ENCODE data around the gene MYO1E. TPM values are rescaled to one million over a fixed set of nuclear protein-coding genes. Genes with fewer than 3 reads are reported as not detected.

The MYO1E gene
- total and polyA plus RNA-seq, 2 of the 8 experiments (the other 6 are each of a cell fraction or from before 2014, with no cell fraction given): 19.6 to 142 TPM

DNA sequence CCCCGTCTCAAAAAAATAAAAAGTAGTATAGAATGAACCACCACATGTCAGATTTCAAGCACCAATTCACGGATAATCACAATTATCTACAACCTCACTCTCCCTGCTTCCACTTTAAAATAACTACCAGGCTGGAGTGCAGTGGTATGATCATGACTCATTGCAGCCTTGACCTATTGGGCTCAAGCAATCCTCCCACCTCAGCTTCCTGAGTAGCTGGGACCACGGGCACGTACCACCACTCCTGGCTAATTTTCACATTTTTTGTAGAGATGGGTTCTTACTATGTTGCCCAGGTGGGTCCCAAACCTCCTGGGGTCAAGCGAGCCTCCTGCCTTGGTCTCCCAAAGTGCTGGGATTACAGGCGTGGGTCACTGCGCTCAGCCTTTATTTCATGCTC is 204.1 kb downstream of the MYO1E start:
- Histone ChIP-seq H3K79me2 (ENCODE audit: control insufficient read depth in 1 of 2, insufficient read depth in 2 of 2, low read length in 2 of 2) (no peaks in the 10 kb centered on the region), H2BK120ac (replicated peaks; ENCODE audit: low read depth, low read length) (no peak overlapping the region), H3K79me1 (ENCODE audit: low read depth, low read length) (no peaks in the 10 kb centered on the region), H3K4me2 (ENCODE audit: insufficient read depth in 1 of 2, low read depth in 2 of 2, low read length in 2 of 2) (no peak overlapping the region), H3K18ac (ENCODE audit: extremely low read depth, low read length) (no peak overlapping the region), H3K27ac (ENCODE audit: low read depth, low read length) (no peak overlapping the region), H4K20me1 (replicated peaks in 1 of 2; ENCODE audit: control insufficient read depth in 1 of 2, insufficient read depth in 2 of 2, low read length in 2 of 2) (no peaks in the 10 kb centered on the region), H4K5ac (ENCODE audit: insufficient read length, low read depth, low read length) (no peak overlapping the region), H3K23me2 (ENCODE audit: low read depth, low read length) (no peaks in the 10 kb centered on the region), H3K4ac (replicated peaks; ENCODE audit: insufficient read length, low read depth, low read length) (no peak overlapping the region), H2AK5ac (ENCODE audit: low read depth, low read length) (no peak overlapping the region), H2BK20ac (ENCODE audit: low read length) (no peak overlapping the region), H4K91ac (replicated peaks; ENCODE audit: insufficient read length, low read length) (no peak overlapping the region), H2BK15ac (ENCODE audit: low read length) (no peak overlapping the region), H3K14ac (ENCODE audit: insufficient read length) (no peak overlapping the region), H3K4me3 (ENCODE audit: extremely low read depth in 1 of 4, insufficient read depth in 2 of 4, low read depth in 3 of 4, low read length in 4 of 4) (no peak overlapping the region), H2AFZ (ENCODE audit: low read length) (no peak overlapping the region), H3K9ac (replicated peaks in 1 of 4; ENCODE audit: extremely low read depth in 1 of 4, low read depth in 3 of 4, low read length in 3 of 4) (no peak overlapping the region), H3K9me3 (ENCODE audit: insufficient read depth in 2 of 2, low read depth in 1 of 2, low read length in 1 of 2) (no peaks in the 10 kb centered on the region), H2BK5ac (ENCODE audit: low read depth, low read length) (no peak overlapping the region), H3K36me3 (ENCODE audit: control insufficient read depth in 2 of 4, insufficient read depth in 4 of 4, low read length in 3 of 4) (peaks cover under 1 to 31% (median 5%) of the 10 kb centered on the region in 4 experiments; a peak in 6 of 8 replicates), H3K56ac (replicated peaks; ENCODE audit: insufficient read length, low read depth, low read length) (no peak overlapping the region), H2BK12ac (ENCODE audit: low read depth, low read length) (no peak overlapping the region), H4K8ac (ENCODE audit: extremely low read depth, insufficient read depth, low read length) (no peak overlapping the region), H3K27me3 (replicated peaks in 1 of 4; ENCODE audit: control insufficient read depth in 3 of 4, extremely low read depth in 1 of 4, insufficient read depth in 3 of 4, low read length in 3 of 4) (no peaks in the 10 kb centered on the region), H3K23ac (ENCODE audit: insufficient read length) (no peak overlapping the region), H3K4me1 (replicated peaks in 1 of 4; ENCODE audit: control insufficient read depth in 3 of 4, insufficient read depth in 4 of 4, low read length in 3 of 4) (no peaks in the 10 kb centered on the region)
- FAIRE-seq (no peak), DNase-seq (ENCODE audit: low read depth in 1 of 2, low spot score in 2 of 2) (no peak)
- 87% methylated on average over 7 of the region's 7 CpGs; no CpG with 5 or more reads in 1 of the 2 experiments for WGBS, 2 experiments (ENCODE audit: extremely low coverage in 1 of 2, insufficient coverage in 1 of 2, insufficient read length in 1 of 2, insufficient replicate concordance in 2 of 2, low coverage in 1 of 2, low lambda C conversion rate in 2 of 2, missing lambda C conversion rate in 1 of 2)
- POLR2A ChIA-PET (ENCODE audit: partially characterized antibody): no interaction called here
- CTCF ChIA-PET (ENCODE audit: partially characterized antibody): no interaction called here
- TF ChIP-seq, protein P1, sequence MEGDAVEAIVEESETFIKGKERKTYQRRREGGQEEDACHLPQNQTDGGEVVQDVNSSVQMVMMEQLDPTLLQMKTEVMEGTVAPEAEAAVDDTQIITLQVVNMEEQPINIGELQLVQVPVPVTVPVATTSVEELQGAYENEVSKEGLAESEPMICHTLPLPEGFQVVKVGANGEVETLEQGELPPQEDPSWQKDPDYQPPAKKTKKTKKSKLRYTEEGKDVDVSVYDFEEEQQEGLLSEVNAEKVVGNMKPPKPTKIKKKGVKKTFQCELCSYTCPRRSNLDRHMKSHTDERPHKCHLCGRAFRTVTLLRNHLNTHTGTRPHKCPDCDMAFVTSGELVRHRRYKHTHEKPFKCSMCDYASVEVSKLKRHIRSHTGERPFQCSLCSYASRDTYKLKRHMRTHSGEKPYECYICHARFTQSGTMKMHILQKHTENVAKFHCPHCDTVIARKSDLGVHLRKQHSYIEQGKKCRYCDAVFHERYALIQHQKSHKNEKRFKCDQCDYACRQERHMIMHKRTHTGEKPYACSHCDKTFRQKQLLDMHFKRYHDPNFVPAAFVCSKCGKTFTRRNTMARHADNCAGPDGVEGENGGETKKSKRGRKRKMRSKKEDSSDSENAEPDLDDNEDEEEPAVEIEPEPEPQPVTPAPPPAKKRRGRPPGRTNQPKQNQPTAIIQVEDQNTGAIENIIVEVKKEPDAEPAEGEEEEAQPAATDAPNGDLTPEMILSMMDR (IDR thresholded peaks at IDR 0.05; ENCODE audit: control extremely low read depth in 1 of 3, insufficient read depth in 1 of 3, low read depth in 1 of 3, low read length in 3 of 3): no peak
- TF ChIP-seq POLR2A (IDR thresholded peaks at IDR 0.05; ENCODE audit: control extremely low read depth in 1 of 2, low read depth in 2 of 2, low read length in 2 of 2) (no peak), HDAC6 (IDR thresholded peaks at IDR 0.05; ENCODE audit: low read depth, low read length) (no peak), SUZ12 (IDR thresholded peaks at IDR 0.05; ENCODE audit: low read length) (no peak), RAD21 (IDR thresholded peaks at IDR 0.05 in 1 of 2, conservative IDR thresholded peaks at IDR 0.05 in 1 of 2; ENCODE audit: low read depth in 2 of 2, low read length in 2 of 2) (no peak), CEBPB (IDR thresholded peaks at IDR 0.05; ENCODE audit: low read depth, low read length) (no peak), TAF7 (optimal IDR thresholded peaks at IDR 0.05; ENCODE audit: borderline replicate concordance, low read depth, low read length) (no peak), KDM5A (IDR thresholded peaks at IDR 0.05; ENCODE audit: low read length) (no peak)
- TF ChIP-seq, protein P2, sequence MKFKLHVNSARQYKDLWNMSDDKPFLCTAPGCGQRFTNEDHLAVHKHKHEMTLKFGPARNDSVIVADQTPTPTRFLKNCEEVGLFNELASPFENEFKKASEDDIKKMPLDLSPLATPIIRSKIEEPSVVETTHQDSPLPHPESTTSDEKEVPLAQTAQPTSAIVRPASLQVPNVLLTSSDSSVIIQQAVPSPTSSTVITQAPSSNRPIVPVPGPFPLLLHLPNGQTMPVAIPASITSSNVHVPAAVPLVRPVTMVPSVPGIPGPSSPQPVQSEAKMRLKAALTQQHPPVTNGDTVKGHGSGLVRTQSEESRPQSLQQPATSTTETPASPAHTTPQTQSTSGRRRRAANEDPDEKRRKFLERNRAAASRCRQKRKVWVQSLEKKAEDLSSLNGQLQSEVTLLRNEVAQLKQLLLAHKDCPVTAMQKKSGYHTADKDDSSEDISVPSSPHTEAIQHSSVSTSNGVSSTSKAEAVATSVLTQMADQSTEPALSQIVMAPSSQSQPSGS (IDR thresholded peaks at IDR 0.05; ENCODE audit: low read length): no peak
- TF ChIP-seq, protein P3, sequence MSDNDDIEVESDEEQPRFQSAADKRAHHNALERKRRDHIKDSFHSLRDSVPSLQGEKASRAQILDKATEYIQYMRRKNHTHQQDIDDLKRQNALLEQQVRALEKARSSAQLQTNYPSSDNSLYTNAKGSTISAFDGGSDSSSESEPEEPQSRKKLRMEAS (IDR thresholded peaks at IDR 0.05): no peak
